Activated CD4-positive, alpha-beta T cell treated with anti-CD3 and anti-CD28 coated beads, Interleukin-2, amount 10 ng/mL, durations not matched to agents 7 days and 5 days (primary cell): Measurements from ENCODE around the gene FLNC. TPM values are rescaled to one million over a fixed set of nuclear protein-coding genes. Genes with fewer than 3 reads are reported as not detected.

ENCODE experiments used
- CTCF ChIA-PET: fragments of 350-600 bp; sonication (Branson Sonifier 250); formaldehyde crosslinking; loops from one replicate; lab custom pipeline; 2021; ENCODE audit warnings: antibody characterized with exemption; lab: Charles Lee
- POLR2A ChIA-PET: fragments of 350-600 bp; sonication (Branson Sonifier 250); formaldehyde crosslinking; loops from one replicate; lab custom pipeline; 2021; ENCODE audit warnings: antibody characterized with exemption; lab: Charles Lee
- DNase-seq: peaks from one replicate; pipeline ENCODE4 v3.0.0-alpha.2; 2020
- H3K27ac Mint-ChIP-seq: one replicate; pipeline ENCODE4 v1.8.0; 2021; ENCODE audit warnings: mild to moderate bottlenecking, moderate library complexity, mixed read lengths
- H3K27me3 Mint-ChIP-seq: one replicate; pipeline ENCODE4 v1.8.0; 2021; ENCODE audit warnings: mixed read lengths
- H3K36me3 Mint-ChIP-seq: one replicate; pipeline ENCODE4 v1.8.0; 2021; ENCODE audit warnings: low read depth, mixed read lengths
- H3K4me1 Mint-ChIP-seq: one replicate; pipeline ENCODE4 v1.8.0; 2021; ENCODE audit warnings: mixed read lengths
- H3K4me3 Mint-ChIP-seq: one replicate; pipeline ENCODE4 v1.8.0; 2021; ENCODE audit warnings: mild to moderate bottlenecking, moderate library complexity, mixed read lengths
- H3K9me3 Mint-ChIP-seq: one replicate; pipeline ENCODE4 v1.8.0; 2021; ENCODE audit warnings: mixed read lengths
- total RNA-seq, 2 experiments: library from RNA; stranded (reverse); gene quantifications; one replicate each; pipeline ENCODE4 v1.2.3, GENCODE V29; 2021

The FLNC gene
- total RNA-seq, 2 experiments from 2014 or later, result not detected

GRCh38 chr7:128885370-128886187 is 55.4 kb downstream of the FLNC start:
- no peak for DNase-seq
- Mint-ChIP-seq H3K36me3 (no peaks in the 10 kb centered on the region), H3K4me1 (peaks cover 2% of the 10 kb centered on the region), H3K27me3 (peaks cover 12% of the 10 kb centered on the region), H3K4me3 (no peak overlapping the region), H3K27ac (no peak overlapping the region), H3K9me3 (no peaks in the 10 kb centered on the region)
- ChIA-PET POLR2A (no interaction called here), CTCF (interaction anchor here (0.8 to 2.9 kb wide), 2 partner anchors 11 to 22 kb away, joined by 4 to 25 read pairs; partner anchors contain the start of gene ATP6V1F)

DNA sequence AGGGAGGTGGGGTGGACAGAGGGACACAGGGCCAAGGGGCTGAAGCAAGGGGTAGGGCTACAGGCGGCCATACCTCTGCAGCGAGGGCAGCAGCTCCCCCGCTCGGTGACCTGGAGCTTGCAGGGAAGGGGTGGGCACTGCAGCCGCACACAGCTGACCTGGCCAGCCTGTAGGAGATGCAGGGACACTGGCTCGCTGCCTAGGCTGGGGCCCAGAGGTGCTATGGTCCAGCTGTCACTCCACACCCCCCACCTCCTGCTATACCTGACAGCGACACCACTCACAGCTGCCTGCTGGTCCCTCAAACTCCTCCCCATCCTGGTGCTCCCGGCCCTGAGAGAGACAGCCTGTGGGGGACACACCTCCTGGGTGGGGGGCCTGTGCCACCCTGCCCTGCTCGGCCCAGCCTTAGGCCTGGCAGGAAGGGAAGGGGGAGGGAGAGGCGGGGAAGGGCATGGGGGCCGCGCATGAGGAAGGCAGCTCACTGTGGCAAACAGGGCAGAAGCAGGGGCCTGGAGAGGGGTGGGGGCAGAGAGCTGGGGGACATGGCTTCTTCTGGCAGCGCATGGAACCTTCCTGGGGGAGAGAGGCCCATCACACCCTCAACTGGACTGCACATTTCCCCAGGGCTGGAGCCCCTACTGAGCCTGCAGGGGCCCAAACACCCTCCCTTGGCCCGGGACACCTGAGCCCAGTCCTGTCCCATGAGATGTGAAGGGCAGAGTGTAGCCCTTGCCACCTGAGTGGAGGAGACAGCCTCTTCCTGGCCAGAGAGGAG is 56.4 kb downstream of the FLNC start:
- no peak overlapping the region for H3K4me3 Mint-ChIP-seq
- no peaks in the 10 kb centered on the region for H3K9me3 Mint-ChIP-seq
- H3K4me1 Mint-ChIP-seq, result peaks cover 2% of the 10 kb centered on the region
- POLR2A ChIA-PET, result no interaction called here
- peaks cover 13% of the 10 kb centered on the region for H3K27me3 Mint-ChIP-seq
- H3K36me3 Mint-ChIP-seq, result no peaks in the 10 kb centered on the region
- DNase-seq, result no peak
- CTCF ChIA-PET, result interaction anchor here (0.8 kb wide), 1 partner anchor 10 kb away, joined by 4 read pairs; no protein-coding TSS in a partner anchor
- H3K27ac Mint-ChIP-seq, result no peak overlapping the region

- CTCF ChIA-PET, result no interaction called here
- Mint-ChIP-seq H3K9me3 (no peaks in the 10 kb centered on the region), H3K4me3 (no peak overlapping the region), H3K27ac (no peak overlapping the region), H3K27me3 (peaks cover 16% of the 10 kb centered on the region), H3K36me3 (no peaks in the 10 kb centered on the region), H3K4me1 (peaks cover 2% of the 10 kb centered on the region)
- no peak for DNase-seq
- POLR2A ChIA-PET, result no interaction called here
These were observed 57.2 kb downstream of the FLNC start for GRCh38 chr7:128887169-128888038.

DNA sequence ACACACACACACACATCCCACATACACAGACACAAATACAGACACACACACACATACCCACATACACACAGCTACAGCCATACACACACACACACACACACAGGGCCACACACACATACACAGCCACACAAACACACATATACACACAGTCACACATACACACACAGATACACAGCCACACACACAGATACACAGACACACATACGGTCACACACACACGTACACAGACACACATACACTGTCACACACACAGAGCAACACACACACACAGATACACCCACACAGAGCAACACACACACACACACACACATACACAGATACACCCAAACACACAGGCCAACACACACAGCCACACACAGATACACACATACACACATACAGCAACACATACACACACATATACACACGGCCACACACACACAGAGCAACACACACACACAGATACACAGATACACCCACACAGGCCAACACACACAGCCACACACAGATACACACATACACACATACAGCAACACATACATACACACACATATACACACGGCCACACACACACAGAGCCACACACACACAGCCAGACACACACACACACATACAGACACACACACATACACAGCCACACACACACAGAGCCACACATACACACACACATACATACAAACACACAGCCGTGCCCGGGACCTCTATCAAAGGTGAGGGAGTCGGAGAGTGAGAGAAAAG is 58.0 kb downstream of the FLNC start:
- Mint-ChIP-seq H3K27ac (no peak overlapping the region), H3K4me1 (peaks cover 2% of the 10 kb centered on the region), H3K27me3 (peaks cover 16% of the 10 kb centered on the region), H3K36me3 (no peaks in the 10 kb centered on the region), H3K9me3 (no peaks in the 10 kb centered on the region), H3K4me3 (no peak overlapping the region)
- no peak for DNase-seq
- POLR2A ChIA-PET, result no interaction called here
- CTCF ChIA-PET, result no interaction called here

GRCh38 chr7:128888756-128889095 is 58.5 kb downstream of the FLNC start:
- Mint-ChIP-seq H3K9me3 (no peaks in the 10 kb centered on the region), H3K4me1 (no peaks in the 10 kb centered on the region), H3K36me3 (no peaks in the 10 kb centered on the region), H3K4me3 (no peak overlapping the region), H3K27ac (no peak overlapping the region), H3K27me3 (peaks cover 16% of the 10 kb centered on the region)
- CTCF ChIA-PET, result no interaction called here
- no peak for DNase-seq
- POLR2A ChIA-PET, result no interaction called here

- H3K27ac Mint-ChIP-seq, result no peak overlapping the region
- H3K36me3 Mint-ChIP-seq, result no peaks in the 10 kb centered on the region
- CTCF ChIA-PET, result no interaction called here
- DNase-seq, result no peak
- no peak overlapping the region for H3K4me3 Mint-ChIP-seq
- no peaks in the 10 kb centered on the region for H3K9me3 Mint-ChIP-seq
- H3K4me1 Mint-ChIP-seq, result no peaks in the 10 kb centered on the region
- H3K27me3 Mint-ChIP-seq, result peaks cover 16% of the 10 kb centered on the region
- POLR2A ChIA-PET, result no interaction called here
These were observed 58.9 kb downstream of the FLNC start for GRCh38 chr7:128889121-128889520.

DNA sequence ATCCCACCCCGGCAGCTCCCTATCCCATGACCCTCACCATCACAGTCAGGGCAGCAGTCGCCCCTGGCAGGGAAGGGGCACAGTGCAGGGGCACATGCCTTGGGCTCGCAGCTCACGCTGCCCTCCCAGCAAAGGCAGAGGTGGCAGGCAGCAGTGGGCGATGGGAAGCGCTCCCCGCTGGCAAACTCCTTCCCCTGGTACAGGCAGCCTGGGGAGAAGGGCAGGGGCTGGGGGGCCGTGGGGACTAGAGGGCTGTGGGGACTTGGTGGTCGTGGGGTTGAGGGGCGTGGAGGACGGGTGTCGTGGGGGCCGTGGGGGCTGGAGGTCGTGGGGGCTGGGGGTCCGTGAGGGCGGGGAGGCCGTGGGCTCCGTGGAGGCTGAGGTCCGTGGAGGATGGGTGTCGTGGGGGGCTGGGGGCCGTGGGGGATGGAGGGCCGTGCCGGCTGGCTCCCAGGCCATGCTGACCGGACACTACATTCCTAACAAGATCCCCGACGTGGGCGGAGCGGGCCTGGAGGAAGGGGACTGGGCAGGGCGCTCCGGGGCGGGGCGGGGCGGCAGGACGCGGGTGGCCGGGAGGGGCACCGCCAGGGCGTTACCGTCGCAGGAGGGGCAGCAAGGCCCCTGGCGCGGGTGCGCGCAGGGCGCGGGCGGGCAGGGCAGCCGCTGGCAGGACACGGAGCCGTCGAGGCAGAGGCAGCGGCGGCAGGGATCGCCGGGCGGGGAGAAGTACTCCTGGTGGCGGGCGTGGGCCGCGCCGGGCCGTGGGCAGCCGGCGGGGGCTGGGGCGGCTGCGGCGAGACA is 60.3 kb downstream of the FLNC start:
- Mint-ChIP-seq H3K4me3 (no peak overlapping the region), H3K4me1 (no peaks in the 10 kb centered on the region), H3K9me3 (no peaks in the 10 kb centered on the region)

GRCh38 chr7:128891110-128891941 is 61.1 kb downstream of the FLNC start:
- POLR2A ChIA-PET, result no interaction called here
- CTCF ChIA-PET, result no interaction called here

More for the DNA sequence above, 60.3 kb downstream of the FLNC start:
- Mint-ChIP-seq H3K36me3 (no peaks in the 10 kb centered on the region), H3K27me3 (peaks cover 16% of the 10 kb centered on the region), H3K27ac (no peak overlapping the region)
- no peak for DNase-seq
- ChIA-PET POLR2A (no interaction called here), CTCF (interaction anchor here (0.7 kb wide), 1 partner anchor 32 kb away, joined by 4 read pairs; no protein-coding TSS in a partner anchor)

GRCh38 chr7:128891942-128892269 is 61.7 kb downstream of the FLNC start:
- ChIA-PET POLR2A (no interaction called here), CTCF (no interaction called here)
- peaks cover 15% of the 10 kb centered on the region for H3K27me3 Mint-ChIP-seq
- H3K9me3 Mint-ChIP-seq, result no peaks in the 10 kb centered on the region
- H3K36me3 Mint-ChIP-seq, result no peaks in the 10 kb centered on the region
- no peaks in the 10 kb centered on the region for H3K4me1 Mint-ChIP-seq
- no peak for DNase-seq
- H3K27ac Mint-ChIP-seq, result no peak overlapping the region
- H3K4me3 Mint-ChIP-seq, result no peak overlapping the region

More at GRCh38 chr7:128891110-128891941, 61.1 kb downstream of the FLNC start:
- Mint-ChIP-seq H3K27ac (no peak overlapping the region), H3K36me3 (no peaks in the 10 kb centered on the region), H3K4me3 (no peak overlapping the region), H3K4me1 (no peaks in the 10 kb centered on the region), H3K27me3 (peaks cover 15% of the 10 kb centered on the region), H3K9me3 (no peaks in the 10 kb centered on the region)
- DNase-seq, result no peak

- no peaks in the 10 kb centered on the region for H3K4me1 Mint-ChIP-seq
- no peaks in the 10 kb centered on the region for H3K9me3 Mint-ChIP-seq
- CTCF ChIA-PET, result no interaction called here
- no peak overlapping the region for H3K4me3 Mint-ChIP-seq
- POLR2A ChIA-PET, result no interaction called here
- H3K27ac Mint-ChIP-seq, result no peak overlapping the region
- H3K36me3 Mint-ChIP-seq, result no peaks in the 10 kb centered on the region
- no peak for DNase-seq
- H3K27me3 Mint-ChIP-seq, result peaks cover 15% of the 10 kb centered on the region
These were observed 62.5 kb downstream of the FLNC start for GRCh38 chr7:128892521-128893250.
